HUDEP-2 (cell line): ENCODE data around the gene MAN1B1.

Experiments
- DNase-seq, 76 experiments: peaks; one replicate each; lab custom pipeline; 2025; ENCODE audit not compliant: unreplicated experiment in 76 of 76; lab: John Stamatoyannopoulos, UW

MAN1B1 gene

GRCh38 chr9:137068539-137069507 is 18.0 kb upstream of the MAN1B1 start:
- no peak for DNase-seq

- DNase-seq, result no peak
Observed at GRCh38 chr9:137069508-137070091, 17.2 kb upstream of the MAN1B1 start.

GRCh38 chr9:137070201-137070905 is 16.4 kb upstream of the MAN1B1 start, which contains the start of gene SAPCD2:
TSS of gene SAPCD2 (minus strand) at chr9:137070557. CDS start at chr9:137070460, 97 bp downstream.
- DNase-seq, result peak in 72 of 76 experiments; percentile 43 to 90 (median 78)

GRCh38 chr9:137070906-137071275 is 15.9 kb upstream of the MAN1B1 start:
- peak in 3 of 76 experiments; percentile 19 to 45 (median 41) for DNase-seq

- no peak for DNase-seq
Observed at GRCh38 chr9:137071282-137071681, 15.5 kb upstream of the MAN1B1 start.

DNA sequence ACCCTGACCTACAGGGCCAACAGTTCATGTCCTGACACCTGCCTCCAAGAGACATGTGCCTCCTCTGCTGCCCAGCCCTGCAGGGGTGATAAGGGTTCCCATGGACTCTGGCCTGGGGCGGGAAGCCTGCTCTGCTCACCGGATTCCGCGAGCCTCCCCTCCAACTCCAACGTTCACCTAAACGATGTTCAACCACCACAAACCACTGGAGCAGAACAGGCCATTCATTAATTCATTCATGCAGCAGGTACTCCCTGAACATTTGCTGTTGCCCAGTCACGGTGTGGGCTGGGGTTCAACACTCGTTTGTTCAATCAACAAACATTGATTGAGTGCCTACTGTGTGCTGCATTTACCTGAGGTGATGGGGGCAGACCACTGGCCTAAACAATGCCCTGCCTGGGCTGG is 12.8 kb upstream of the MAN1B1 start:
- DNase-seq, result no peak

- DNase-seq, result no peak
Observed at GRCh38 chr9:137074657-137075274, 12.0 kb upstream of the MAN1B1 start.

GRCh38 chr9:137075275-137075775 is 11.5 kb upstream of the MAN1B1 start:
- no peak for DNase-seq

- DNase-seq, result no peak
Observed at GRCh38 chr9:137076636-137077009, 10.2 kb upstream of the MAN1B1 start.

GRCh38 chr9:137077010-137077747 is 9.6 kb upstream of the MAN1B1 start, which contains the start of gene UAP1L1:
TSS of gene UAP1L1 (plus strand) at chr9:137077517. CDS start at chr9:137077533, 16 bp downstream.
- peak in 50 of 76 experiments; percentile 2 to 66 (median 36) for DNase-seq

DNA sequence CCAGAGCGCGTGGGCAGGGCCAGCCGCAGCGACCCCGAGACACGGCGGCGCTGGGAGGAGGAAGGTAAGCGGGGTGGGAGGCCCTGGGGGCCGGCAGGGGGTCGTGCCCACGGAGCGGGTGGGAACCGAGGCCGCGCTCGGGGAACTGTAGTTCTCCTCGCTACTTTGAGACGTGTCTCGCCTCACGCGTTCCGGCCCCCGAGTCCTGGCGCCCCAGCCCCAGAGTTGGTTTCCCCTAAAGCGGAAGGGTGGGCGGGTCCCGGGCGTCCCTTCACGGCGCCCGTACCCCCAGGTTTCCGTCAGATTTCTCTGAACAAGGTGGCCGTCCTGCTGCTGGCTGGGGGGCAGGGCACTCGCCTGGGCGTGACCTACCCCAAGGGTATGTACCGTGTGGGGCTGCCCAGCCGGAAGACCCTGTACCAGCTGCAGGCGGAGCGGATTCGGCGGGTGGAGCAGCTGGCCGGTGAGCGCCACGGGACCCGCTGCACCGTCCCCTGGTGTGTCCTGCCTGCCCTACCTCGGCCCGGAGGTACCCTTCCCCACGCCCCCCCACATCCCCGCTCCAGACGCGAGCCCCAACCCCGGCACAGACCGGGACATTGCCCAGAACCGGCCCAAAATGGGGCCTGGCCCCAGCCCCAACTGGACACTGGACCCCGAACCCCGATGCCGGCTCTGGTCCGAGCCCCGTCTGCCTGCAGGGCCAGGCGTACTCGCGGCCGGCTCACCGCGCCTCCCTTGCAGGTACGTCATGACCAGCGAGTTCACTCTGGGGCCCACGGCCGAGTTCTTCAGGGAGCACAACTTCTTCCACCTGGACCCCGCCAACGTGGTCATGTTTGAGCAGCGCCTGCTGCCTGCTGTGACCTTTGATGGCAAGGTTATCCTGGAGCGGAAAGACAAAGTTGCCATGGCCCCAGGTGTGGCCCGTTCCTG is 8.8 kb upstream of the MAN1B1 start:
- DNase-seq, result no peak

DNA sequence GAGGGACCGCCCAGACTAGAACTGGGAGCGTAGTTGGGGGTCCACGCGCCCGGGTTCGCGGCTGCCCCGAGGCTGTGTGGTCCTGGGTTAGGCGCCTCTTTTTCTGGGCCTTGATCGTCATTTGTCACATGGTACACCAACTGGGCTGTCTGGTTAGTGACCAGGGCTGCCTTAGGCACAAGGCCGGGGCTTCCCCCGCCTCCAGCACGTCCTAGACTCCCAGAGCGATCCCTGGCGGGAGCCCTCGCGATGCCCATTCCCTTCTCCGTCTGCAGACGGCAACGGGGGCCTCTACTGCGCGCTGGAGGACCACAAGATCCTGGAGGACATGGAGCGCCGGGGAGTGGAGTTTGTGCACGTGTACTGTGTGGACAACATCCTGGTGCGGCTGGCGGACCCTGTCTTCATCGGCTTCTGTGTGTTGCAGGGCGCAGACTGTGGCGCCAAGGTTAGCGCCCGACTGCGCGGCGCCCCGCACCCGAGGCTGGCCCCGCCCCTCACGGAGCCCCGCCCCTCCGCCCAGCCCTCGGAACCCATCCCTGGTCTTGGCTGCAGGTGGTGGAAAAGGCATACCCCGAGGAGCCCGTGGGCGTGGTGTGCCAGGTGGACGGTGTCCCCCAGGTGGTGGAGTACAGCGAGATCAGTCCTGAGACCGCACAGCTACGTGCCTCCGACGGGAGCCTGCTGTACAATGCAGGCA is 7.9 kb upstream of the MAN1B1 start:
- no peak for DNase-seq

DNA sequence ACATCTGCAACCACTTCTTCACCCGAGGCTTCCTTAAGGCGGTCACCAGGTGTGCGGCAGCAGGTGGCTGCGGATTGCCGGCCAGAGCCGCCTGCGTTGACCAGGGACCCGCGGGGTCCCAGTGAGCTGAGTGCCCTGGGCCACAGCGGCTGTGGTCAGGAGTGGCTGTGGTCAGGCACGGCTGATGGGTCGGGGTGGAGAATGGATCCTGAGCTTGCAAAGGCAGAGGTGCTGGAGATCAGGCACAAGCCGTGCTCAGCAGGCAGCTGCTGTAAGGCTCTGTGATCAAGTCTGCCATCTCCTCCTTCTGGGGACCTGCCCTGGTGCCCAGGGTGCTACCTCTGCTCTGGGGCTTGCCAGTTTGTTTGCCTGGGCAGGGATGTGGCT is 7.4 kb upstream of the MAN1B1 start:
- DNase-seq, result no peak

DNA sequence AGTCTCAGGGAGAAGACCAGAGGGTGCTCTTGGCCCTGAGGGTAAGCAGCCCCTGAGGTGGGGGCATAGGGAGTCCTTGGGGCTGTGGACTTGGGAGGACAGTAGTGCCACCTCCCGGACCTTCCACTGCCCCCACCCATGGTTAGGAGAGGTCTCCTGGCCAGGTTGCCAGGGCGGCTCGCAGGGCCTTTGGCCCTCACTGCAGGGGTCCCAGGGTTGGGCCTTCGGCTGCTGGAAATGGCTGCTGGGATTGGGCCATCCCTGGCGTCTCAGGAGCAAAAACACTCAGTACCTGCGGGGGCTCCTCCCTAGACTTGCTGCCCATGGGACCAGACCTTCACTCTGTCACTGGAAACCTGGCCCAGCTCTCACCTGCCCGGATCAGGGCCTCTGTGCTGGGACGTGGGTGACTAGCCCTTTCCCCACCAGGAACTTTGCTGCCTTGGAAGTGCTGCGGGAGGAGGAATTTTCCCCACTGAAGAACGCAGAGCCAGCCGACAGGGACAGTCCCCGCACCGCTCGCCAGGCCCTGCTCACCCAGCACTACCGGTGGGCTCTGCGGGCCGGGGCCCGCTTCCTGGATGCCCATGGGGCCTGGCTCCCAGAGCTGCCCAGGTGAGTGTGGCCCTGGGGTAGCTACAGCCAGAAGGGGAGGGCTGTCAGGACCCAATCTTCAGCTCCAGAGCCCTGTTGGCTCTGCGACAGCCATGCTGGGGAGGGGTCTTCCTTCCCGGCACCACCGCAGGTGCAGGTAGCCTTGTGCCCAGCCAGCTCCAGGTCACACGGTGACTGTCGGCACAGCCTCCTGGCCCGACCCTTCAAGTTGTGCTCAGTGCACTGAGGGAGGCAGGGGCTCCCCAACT is 6.3 kb upstream of the MAN1B1 start:
- no peak for DNase-seq

DNA sequence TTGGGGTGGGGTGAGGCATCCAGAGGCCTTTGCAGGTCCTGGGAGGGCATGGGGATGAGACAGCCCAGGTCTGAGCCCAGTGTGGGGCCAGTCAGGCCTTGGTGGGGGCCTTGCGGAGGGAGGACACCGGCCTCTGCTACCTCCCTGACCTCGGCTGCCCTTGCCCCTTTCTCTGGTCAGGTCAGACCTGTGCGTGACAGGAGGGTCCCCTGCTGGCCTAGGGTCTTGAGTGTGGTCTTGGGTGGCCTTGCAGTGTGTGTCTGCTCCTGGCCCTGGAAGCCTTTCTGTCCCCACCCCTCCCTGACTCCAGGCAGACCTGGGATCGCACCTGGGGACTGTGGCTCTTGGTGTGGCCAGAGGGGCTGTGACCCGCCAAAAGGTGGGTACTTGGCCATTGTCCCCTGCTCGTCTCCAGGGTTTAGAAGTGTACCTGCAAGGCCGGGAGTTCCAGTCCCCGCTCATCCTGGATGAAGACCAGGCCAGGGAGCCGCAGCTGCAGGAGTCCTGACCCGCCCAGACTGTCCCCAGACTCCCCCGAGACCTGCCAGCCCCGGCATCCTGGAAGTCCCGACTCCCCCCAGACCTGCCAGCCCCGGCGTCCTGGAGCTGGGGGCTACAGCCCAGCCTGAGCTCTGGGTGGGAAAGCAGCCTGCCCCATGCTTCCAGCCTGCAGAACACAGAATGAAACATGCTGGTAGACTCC is 4.4 kb upstream of the MAN1B1 start:
- no peak for DNase-seq

- no peak for DNase-seq
Observed at GRCh38 chr9:137082925-137083290, 3.9 kb upstream of the MAN1B1 start.
